Measurements from ENCODE around the gene SPINK8. TPM values are rescaled to one million over a fixed set of nuclear protein-coding genes. Genes with fewer than 3 reads are reported as not detected.

The SPINK8 gene
- total and polyA plus RNA-seq, 2 of the 8 experiments (the other 6 are each of a cell fraction or from before 2014, with no cell fraction given), result 0.29 TPM; not detected in 1

GRCh38 chr3:48269592-48269991 is 63.9 kb downstream of the SPINK8 start:
- WGBS, 2 experiments (ENCODE audit: extremely low coverage in 1 of 2, insufficient coverage in 1 of 2, insufficient read length in 1 of 2, insufficient replicate concordance in 2 of 2, low coverage in 1 of 2, low lambda C conversion rate in 2 of 2, missing lambda C conversion rate in 1 of 2), result 94% methylated on average over 8 of the region's 8 CpGs; no CpG with 5 or more reads in 1 of the 2 experiments
- no peak overlapping the region for H3K56ac ChIP-seq (replicated peaks; ENCODE audit: insufficient read length, low read depth, low read length)
- no peak overlapping the region for H2AFZ ChIP-seq (ENCODE audit: low read length)
- peaks cover 40 to 74% (median 62%) of the 10 kb centered on the region in 4 experiments for H3K36me3 ChIP-seq (ENCODE audit: control insufficient read depth in 2 of 4, insufficient read depth in 4 of 4, low read length in 3 of 4)
- H2AK5ac ChIP-seq (ENCODE audit: low read depth, low read length), result no peak overlapping the region
- no peaks in the 10 kb centered on the region for H3K23me2 ChIP-seq (ENCODE audit: low read depth, low read length)
- no peak overlapping the region for H2BK12ac ChIP-seq (ENCODE audit: low read depth, low read length)
- H3K9me3 ChIP-seq (ENCODE audit: insufficient read depth in 2 of 2, low read depth in 1 of 2, low read length in 1 of 2), result peaks cover 16 to 34% of the 10 kb centered on the region in 2 experiments
- peaks cover 4% of the 10 kb centered on the region; the same call in 1 of the 2 replicates for H3K79me1 ChIP-seq (ENCODE audit: low read depth, low read length)
- H3K18ac ChIP-seq (ENCODE audit: extremely low read depth, low read length), result no peak overlapping the region
- no peaks in the 10 kb centered on the region for H3K27me3 ChIP-seq (replicated peaks in 1 of 4; ENCODE audit: control insufficient read depth in 3 of 4, extremely low read depth in 1 of 4, insufficient read depth in 3 of 4, low read length in 3 of 4)
- ChIA-PET POLR2A (ENCODE audit: partially characterized antibody) (interaction anchor here (0.8 to 4.2 kb wide), 13 partner anchors 8 to 164 kb away, joined by 3 to 29 read pairs (median 4); partner anchors contain the start of gene ZNF589), CTCF (ENCODE audit: partially characterized antibody) (interaction anchor here (0.5 to 3.5 kb wide), 6 partner anchors 16 to 1325 kb away, joined by 3 to 14 read pairs (median 5); no protein-coding TSS in a partner anchor)
- TF ChIP-seq ASH2L (IDR thresholded peaks at IDR 0.05; ENCODE audit: low read length) (no peak), POLR2A (IDR thresholded peaks at IDR 0.05; ENCODE audit: control extremely low read depth in 1 of 2, low read depth in 2 of 2, low read length in 2 of 2) (peak; percentile 37 to 62), SIRT6 (IDR thresholded peaks at IDR 0.05; ENCODE audit: low read length) (no peak), TAF7 (optimal IDR thresholded peaks at IDR 0.05; ENCODE audit: borderline replicate concordance, low read depth, low read length) (no peak), NRF1 (IDR thresholded peaks at IDR 0.05; ENCODE audit: low read depth, low read length) (no peak), BRCA1 (IDR thresholded peaks at IDR 0.05; ENCODE audit: low read depth, low read length) (no peak), POLR2AphosphoS5 (IDR thresholded peaks at IDR 0.05; ENCODE audit: low read depth, low read length) (peak; percentile 71; the same call in 1 of the 2 replicates)
- peaks cover 0 to 7% of the 10 kb centered on the region in 2 experiments; a peak in 2 of 4 replicates for H3K79me2 ChIP-seq (ENCODE audit: control insufficient read depth in 1 of 2, insufficient read depth in 2 of 2, low read length in 2 of 2)
- H4K20me1 ChIP-seq (replicated peaks in 1 of 2; ENCODE audit: control insufficient read depth in 1 of 2, insufficient read depth in 2 of 2, low read length in 2 of 2), result peaks cover 2 to 4% of the 10 kb centered on the region in 2 experiments
- no peak overlapping the region for H4K5ac ChIP-seq (ENCODE audit: insufficient read length, low read depth, low read length)
- H3K4ac ChIP-seq (replicated peaks; ENCODE audit: insufficient read length, low read depth, low read length), result no peak overlapping the region
- H3K23ac ChIP-seq (ENCODE audit: insufficient read length), result no peak overlapping the region
- H4K8ac ChIP-seq (ENCODE audit: extremely low read depth, insufficient read depth, low read length), result no peak overlapping the region
- no peak overlapping the region for H3K27ac ChIP-seq (ENCODE audit: low read depth, low read length)
- no peak overlapping the region for H2BK120ac ChIP-seq (replicated peaks; ENCODE audit: low read depth, low read length)
- no peak overlapping the region for H2BK20ac ChIP-seq (ENCODE audit: low read length)
- H3K4me2 ChIP-seq (ENCODE audit: insufficient read depth in 1 of 2, low read depth in 2 of 2, low read length in 2 of 2), result no peak overlapping the region
- H3K4me1 ChIP-seq (replicated peaks in 1 of 4; ENCODE audit: control insufficient read depth in 3 of 4, insufficient read depth in 4 of 4, low read length in 3 of 4), result peaks cover 0 to 4% (median 0%) of the 10 kb centered on the region in 4 experiments; a peak in 2 of 7 replicates
- no peak overlapping the region for H3K9ac ChIP-seq (replicated peaks in 1 of 4; ENCODE audit: extremely low read depth in 1 of 4, low read depth in 3 of 4, low read length in 3 of 4)
- no peak for DNase-seq (ENCODE audit: low read depth in 1 of 2, low spot score in 2 of 2)
- no peak overlapping the region for H4K91ac ChIP-seq (replicated peaks; ENCODE audit: insufficient read length, low read length)
- no peak for FAIRE-seq
- H2BK5ac ChIP-seq (ENCODE audit: low read depth, low read length), result no peak overlapping the region
- no peak overlapping the region for H3K4me3 ChIP-seq (ENCODE audit: extremely low read depth in 1 of 4, insufficient read depth in 2 of 4, low read depth in 3 of 4, low read length in 4 of 4)
- H2BK15ac ChIP-seq (ENCODE audit: low read length), result no peak overlapping the region
- H3K14ac ChIP-seq (ENCODE audit: insufficient read length), result no peak overlapping the region
